ENCODE measurements around the gene ADAP2.

DNA sequence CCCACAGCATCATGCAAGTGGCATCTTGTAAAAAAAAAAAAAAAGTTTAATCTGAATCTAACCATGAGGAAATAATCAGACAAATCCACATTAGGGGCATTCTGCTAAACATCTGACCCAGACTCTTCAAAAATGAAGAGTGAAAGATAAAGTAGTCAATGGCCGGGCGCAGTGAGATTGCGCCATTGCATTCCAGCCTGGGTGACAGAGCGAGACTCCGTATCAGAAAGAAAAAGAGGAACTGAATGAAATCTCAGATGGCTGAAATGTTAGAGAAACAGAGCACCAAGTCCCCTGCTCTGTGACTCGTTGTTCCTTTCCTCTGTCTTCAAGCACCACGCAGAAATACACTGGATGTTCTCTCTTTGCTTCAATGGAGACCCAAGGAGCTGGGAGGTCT is 36.4 kb downstream of the ADAP2 start:
- TF ChIP-seq SPI1 (IDR thresholded peaks at IDR 0.05; ENCODE audit: low read depth, low read length) (peak; percentile 97), POLR2A (IDR thresholded peaks at IDR 0.05; ENCODE audit: low read depth, low read length) (no peak), POLR2AphosphoS5 (IDR thresholded peaks at IDR 0.05; ENCODE audit: low read depth, low read length) (no peak), TAF1 (IDR thresholded peaks at IDR 0.05; ENCODE audit: low read depth, low read length) (no peak), POU2F2 (IDR thresholded peaks at IDR 0.05; ENCODE audit: low read depth, low read length) (no peak), PAX5 (IDR thresholded peaks at IDR 0.05; ENCODE audit: insufficient read depth, low read length, severe bottlenecking) (no peak)
